Measurements from ENCODE around the gene LRR1. TPM values are rescaled to one million over a fixed set of nuclear protein-coding genes. Genes with fewer than 3 reads are reported as not detected.

The LRR1 gene
- 1 to 10 TPM; 3.1 to 5.6 (median 4.3) TPM for total RNA-seq
- long read RNA-seq, partial matches to known transcripts = 0 of 1 reads
- long read RNA-seq, other reads (novel, unspliced or antisense) = 0 of 1 reads

GRCh38 chr14:49598485-49599300 lies at the start of gene LRR1:
Gene LRR1 (plus strand): TSS chr14:49598940. CDS start chr14:49599021, 81 bp downstream.
- H3K36me3 ChIP-seq = no peaks in the 10 kb centered on the region
- intact Hi-C loops (cut with DNase I) = no loop called here
- ATAC-seq (peak; percentile 75 to 87 (median 78)), DNase-seq (peak; percentile 89 to 92 (median 90))
- H3K4me3 ChIP-seq = peak within 1 kb of the TSS; percentile 72 to 88 (median 75)
- TF ChIP-seq POLR2A (IDR thresholded peaks at IDR 0.05) = peak; percentile 71
- peak in 1 of 4 donors; percentile 5 for TF ChIP-seq CTCF (IDR thresholded peaks at IDR 0.05)
- peak within 1 kb of the TSS; percentile 93 to 97 (median 95) for H3K27ac ChIP-seq
- no peaks in the 10 kb centered on the region for H3K9me3 ChIP-seq
- peaks cover 0 to 22% (median 7%) of the 10 kb centered on the region in 4 donors for H3K4me1 ChIP-seq
- no peaks in the 10 kb centered on the region for H3K27me3 ChIP-seq
- WGBS (ENCODE audit: insufficient coverage, low coverage, low lambda C conversion rate, missing lambda C conversion rate) = 0% methylated on average over 41 of the region's 77 CpGs

- no peak overlapping the region for H3K4me3 ChIP-seq
- H3K4me1 ChIP-seq = peaks cover 0 to 20% (median 10%) of the 10 kb centered on the region in 4 donors
- no peaks in the 10 kb centered on the region for H3K9me3 ChIP-seq
- no peak overlapping the region for H3K27ac ChIP-seq
- DNase-seq (no peak), ATAC-seq (no peak)
- TF ChIP-seq POLR2A (IDR thresholded peaks at IDR 0.05) (no peak), CTCF (IDR thresholded peaks at IDR 0.05) (no peak)
- 30% methylated on average over 1 of the region's 1 CpG for WGBS (ENCODE audit: insufficient coverage, low coverage, low lambda C conversion rate, missing lambda C conversion rate)
- no peaks in the 10 kb centered on the region for H3K36me3 ChIP-seq
- intact Hi-C loops (cut with DNase I) = no loop called here
- no peaks in the 10 kb centered on the region for H3K27me3 ChIP-seq
Measured at GRCh38 chr14:49549446-49549845, 49.3 kb upstream of the LRR1 start.

- DNase-seq = no peak
- no peak overlapping the region for H3K4me3 ChIP-seq
- peak overlapping the region in 2 of 3 donors; percentile 8 to 33 for H3K27ac ChIP-seq
- WGBS (ENCODE audit: insufficient coverage, low coverage, low lambda C conversion rate, missing lambda C conversion rate) = 63% methylated on average over 4 of the region's 4 CpGs
- H3K36me3 ChIP-seq = no peaks in the 10 kb centered on the region
- peaks cover 0 to 20% (median 10%) of the 10 kb centered on the region in 4 donors for H3K4me1 ChIP-seq
- intact Hi-C loops (cut with DNase I) = no loop called here
- ATAC-seq = peak in 3 of 4 donors; percentile 17 to 61 (median 35)
- no peak for TF ChIP-seq POLR2A (IDR thresholded peaks at IDR 0.05)
- no peak for TF ChIP-seq CTCF (IDR thresholded peaks at IDR 0.05)
- no peaks in the 10 kb centered on the region for H3K27me3 ChIP-seq
- no peaks in the 10 kb centered on the region for H3K9me3 ChIP-seq
Measured at GRCh38 chr14:49549881-49550280, 48.9 kb upstream of the LRR1 start.

- Histone ChIP-seq H3K9me3 (no peaks in the 10 kb centered on the region), H3K27me3 (no peaks in the 10 kb centered on the region), H3K4me3 (no peak overlapping the region), H3K4me1 (peaks cover 0 to 20% (median 10%) of the 10 kb centered on the region in 4 donors), H3K36me3 (no peaks in the 10 kb centered on the region), H3K27ac (peak overlapping the region in 2 of 3 donors; percentile 8 to 33)
- ATAC-seq = peak; percentile 74 to 84 (median 80)
- TF ChIP-seq CTCF (IDR thresholded peaks at IDR 0.05) (peak in 3 of 4 donors; percentile 21 to 44 (median 34)), POLR2A (IDR thresholded peaks at IDR 0.05) (no peak)
- intact Hi-C loops (cut with DNase I) = no loop called here
- 35% methylated on average over 5 of the region's 5 CpGs for WGBS (ENCODE audit: insufficient coverage, low coverage, low lambda C conversion rate, missing lambda C conversion rate)
- DNase-seq = no peak
Measured at GRCh38 chr14:49550286-49551184, 48.2 kb upstream of the LRR1 start.
